ENCODE results near the gene PRR35.

DNA sequence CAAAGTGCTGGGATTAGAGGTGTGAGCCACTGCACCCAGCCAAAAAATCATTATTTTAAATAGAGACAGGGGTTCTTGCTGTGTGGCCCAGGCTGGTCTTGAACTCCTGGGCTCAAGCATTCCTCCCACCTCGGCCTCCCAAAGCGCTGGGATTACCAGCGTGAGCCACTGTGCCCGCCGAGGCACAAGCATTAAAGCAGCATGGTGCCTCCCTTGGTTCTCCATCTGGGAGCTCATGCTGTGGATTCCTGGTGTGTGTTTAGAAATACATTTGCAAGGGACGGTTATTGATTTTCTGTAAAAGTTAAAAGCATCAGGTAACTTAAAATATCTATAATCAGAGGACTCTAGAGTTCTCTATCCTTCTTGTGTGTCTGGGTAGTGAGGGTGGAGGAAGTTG is 47.4 kb upstream of the PRR35 start:
- TF ChIP-seq, protein P1, sequence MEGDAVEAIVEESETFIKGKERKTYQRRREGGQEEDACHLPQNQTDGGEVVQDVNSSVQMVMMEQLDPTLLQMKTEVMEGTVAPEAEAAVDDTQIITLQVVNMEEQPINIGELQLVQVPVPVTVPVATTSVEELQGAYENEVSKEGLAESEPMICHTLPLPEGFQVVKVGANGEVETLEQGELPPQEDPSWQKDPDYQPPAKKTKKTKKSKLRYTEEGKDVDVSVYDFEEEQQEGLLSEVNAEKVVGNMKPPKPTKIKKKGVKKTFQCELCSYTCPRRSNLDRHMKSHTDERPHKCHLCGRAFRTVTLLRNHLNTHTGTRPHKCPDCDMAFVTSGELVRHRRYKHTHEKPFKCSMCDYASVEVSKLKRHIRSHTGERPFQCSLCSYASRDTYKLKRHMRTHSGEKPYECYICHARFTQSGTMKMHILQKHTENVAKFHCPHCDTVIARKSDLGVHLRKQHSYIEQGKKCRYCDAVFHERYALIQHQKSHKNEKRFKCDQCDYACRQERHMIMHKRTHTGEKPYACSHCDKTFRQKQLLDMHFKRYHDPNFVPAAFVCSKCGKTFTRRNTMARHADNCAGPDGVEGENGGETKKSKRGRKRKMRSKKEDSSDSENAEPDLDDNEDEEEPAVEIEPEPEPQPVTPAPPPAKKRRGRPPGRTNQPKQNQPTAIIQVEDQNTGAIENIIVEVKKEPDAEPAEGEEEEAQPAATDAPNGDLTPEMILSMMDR (IDR thresholded peaks at IDR 0.05): no peak
- no peak for TF ChIP-seq POLR2AphosphoS5 (IDR thresholded peaks at IDR 0.05)

Data from stomach (tissue), 4 donors.